K562 (cell line): ENCODE results near the gene MAD1L1. TPM values are rescaled to one million over a fixed set of nuclear protein-coding genes. Genes with fewer than 3 reads are reported as not detected.

ENCODE experiments used
- ARID3A ChIP-seq: IDR thresholded peaks from 2 replicates; pipeline ENCODE4 v1.6.1; 2012; ENCODE audit warnings: low read depth, low read length, improper control_type of control experiment, borderline replicate concordance
- BRF1 ChIP-seq: IDR thresholded peaks from 3 replicates; pipeline ENCODE4 v1.6.1; 2011; ENCODE audit warnings: borderline replicate concordance, mild to moderate bottlenecking; ENCODE audit not compliant: insufficient read length; ENCODE audit errors: extremely low read depth
- E2F4 ChIP-seq: sonication (generic); formaldehyde crosslinking; IDR thresholded peaks from 2 replicates; pipeline ENCODE4 v1.8.0; 2022; ENCODE audit warnings: mild to moderate bottlenecking, low read depth, missing genetic modification reagents
- ETS2 ChIP-seq: IDR thresholded peaks from 2 replicates; pipeline ENCODE4 v1.6.1; 2016; ENCODE audit warnings: borderline replicate concordance, missing genetic modification characterization, mild to moderate bottlenecking, moderate library complexity, missing compliant biosample characterization; ENCODE audit not compliant: poor library complexity, severe bottlenecking
- FOXM1 ChIP-seq, 2 experiments: fragments of 450-650 bp in 1 of 2; sonication (generic) in 1 of 2; formaldehyde crosslinking in 1 of 2; IDR thresholded peaks; 2 replicates each; pipeline versions ENCODE4 v1.6.1 to v1.9.0; 2017 to 2022; ENCODE audit warnings: low read depth in 2 of 2, mild to moderate bottlenecking in 2 of 2, missing genetic modification reagents in 1 of 2, moderate library complexity in 1 of 2
- HCFC1 ChIP-seq: IDR thresholded peaks from 2 replicates; pipeline ENCODE4 v1.6.1; 2012; ENCODE audit warnings: low read depth, low read length, improper control_type of control experiment
- HDAC8 ChIP-seq: fragments of 450-650 bp; IDR thresholded peaks from 2 replicates; pipeline ENCODE4 v1.6.1; 2016; ENCODE audit warnings: mild to moderate bottlenecking, missing genetic modification characterization, moderate library complexity, missing compliant biosample characterization
- MEF2A ChIP-seq: IDR thresholded peaks from 2 replicates; pipeline ENCODE4 v1.6.1; 2011; ENCODE audit warnings: low read depth, mild to moderate bottlenecking, low read length, moderate library complexity; ENCODE audit not compliant: control insufficient read depth
- NFATC3 ChIP-seq: fragments of 450-650 bp; IDR thresholded peaks from 2 replicates; pipeline ENCODE4 v1.6.1; 2017; ENCODE audit warnings: mild to moderate bottlenecking
- POLR3G ChIP-seq: IDR thresholded peaks from 2 replicates; pipeline ENCODE4 v1.6.1; 2011; ENCODE audit not compliant: insufficient read length, insufficient replicate concordance; ENCODE audit errors: extremely low read depth
- PTBP1 ChIP-seq: fragments of 200-400 bp; formaldehyde crosslinking; IDR thresholded peaks from 2 replicates; pipeline ENCODE4 v1.6.1; 2017; ENCODE audit warnings: low read depth, low read length
- SAFB ChIP-seq: fragments of 200-400 bp; formaldehyde crosslinking; IDR thresholded peaks from 2 replicates; pipeline ENCODE4 v1.6.1; 2017; ENCODE audit warnings: low read depth, low read length, borderline replicate concordance
- ZBTB11 ChIP-seq, 3 experiments: fragments of 200-800 bp in 1 of 3; fragments of 250-450 bp in 1 of 3; fragments of 450-650 bp in 1 of 3; sonication (Bioruptor Pico) in 1 of 3; sonication (Bioruptor generic) in 1 of 3; formaldehyde crosslinking in 1 of 3; IDR thresholded peaks; 2 replicates each; pipeline versions ENCODE4 v1.6.1 to v1.8.0; 2016 to 2022; ENCODE audit warnings: mild to moderate bottlenecking in 2 of 3, missing genetic modification characterization in 2 of 3, missing compliant biosample characterization in 1 of 3, moderate library complexity in 1 of 3
- ZMIZ1 ChIP-seq, 2 experiments: fragments of 150-350 bp in 1 of 2; IDR thresholded peaks; 2 replicates each; pipeline ENCODE4 v1.6.1; 2012 to 2016; ENCODE audit warnings: low read depth in 2 of 2, low read length in 2 of 2, mild to moderate bottlenecking in 1 of 2, moderate library complexity in 1 of 2
- ZNF431 ChIP-seq: sonication (generic); formaldehyde crosslinking; IDR thresholded peaks from 2 replicates; pipeline ENCODE4 v1.8.0; 2022; ENCODE audit warnings: mild to moderate bottlenecking, missing genetic modification reagents
- polyA plus RNA-seq, 8 experiments: library from polyadenylated mRNA; depleted of rRNA in 4 of 8; stranded (reverse) in 5 of 8; unstranded in 3 of 8; fragments of >200 nt; fragmentation: Nextera tagmentation in 2 of 8; fragmentation: Illumina TruSeq in 1 of 8; extraction: Ambion mirVana in 2 of 8; extraction: Trizol in 1 of 8; gene quantifications; 2 replicates each; pipeline versions ENCODE4 v1.2.1 to v1.2.3, GENCODE V29; 2011 to 2014; ENCODE audit warnings: inconsistent platforms in 1 of 8, missing spikeins in 1 of 8
- total RNA-seq, 7 experiments: library from RNA; depleted of rRNA in 6 of 7; stranded (reverse); fragments of >200 nt in 6 of 7; fragmentation: Illumina TruSeq in 2 of 7; extraction: Trizol in 2 of 7; gene quantifications; 2 replicates each; pipeline versions ENCODE4 v1.2.1 to v1.2.3, GENCODE V29; 2011 to 2021; ENCODE audit warnings: low replicate concordance in 1 of 7

Gene MAD1L1
- total and polyA plus RNA-seq, 9 of the 15 experiments (the other 6 are each of a cell fraction or from before 2014, with no cell fraction given): 1.7 to 89.7 (median 18.0) TPM

GRCh38 chr7:2232766-2233520 is at the start of gene MAD1L1 (continued):
- TF ChIP-seq ARID3A (no peak), ZMIZ1 (IDR thresholded peaks at IDR 0.05; ENCODE audit: low read depth in 2 of 2, low read length in 2 of 2) (no peak), PTBP1 (no peak), SAFB (peak; percentile 71; the same call in 1 of the 2 replicates), ZNF431 (CRISPR knock-in tag) (0 out of 2 replicates have a peak, but pooled peaks have one; percentile 17), MEF2A (no peak), NFATC3 (no peak), E2F4 (CRISPR knock-in tag) (no peak; the same call in 1 of the 2 replicates), BRF1 (no peak), HCFC1 (peak; percentile 55), FOXM1 (IDR thresholded peaks at IDR 0.05; ENCODE audit: low read depth) (no peak), FOXM1 (CRISPR knock-in tag; IDR thresholded peaks at IDR 0.05; ENCODE audit: low read depth) (no peak), ETS2 (tag) (no peak), ZBTB11 (CRISPR knock-in tag; IDR thresholded peaks at IDR 0.05) (peak in 1 of 3 experiments; percentile 56; a peak in 1 of 6 replicates), HDAC8 (tag) (no peak), POLR3G (no peak)
